Measurements from ENCODE around the gene DIS3L2. TPM values are rescaled to one million over a fixed set of nuclear protein-coding genes. Genes with fewer than 3 reads are reported as not detected.

Gene DIS3L2
- total RNA-seq, 1 experiment from 2014 or later, result 39.1 TPM

DNA sequence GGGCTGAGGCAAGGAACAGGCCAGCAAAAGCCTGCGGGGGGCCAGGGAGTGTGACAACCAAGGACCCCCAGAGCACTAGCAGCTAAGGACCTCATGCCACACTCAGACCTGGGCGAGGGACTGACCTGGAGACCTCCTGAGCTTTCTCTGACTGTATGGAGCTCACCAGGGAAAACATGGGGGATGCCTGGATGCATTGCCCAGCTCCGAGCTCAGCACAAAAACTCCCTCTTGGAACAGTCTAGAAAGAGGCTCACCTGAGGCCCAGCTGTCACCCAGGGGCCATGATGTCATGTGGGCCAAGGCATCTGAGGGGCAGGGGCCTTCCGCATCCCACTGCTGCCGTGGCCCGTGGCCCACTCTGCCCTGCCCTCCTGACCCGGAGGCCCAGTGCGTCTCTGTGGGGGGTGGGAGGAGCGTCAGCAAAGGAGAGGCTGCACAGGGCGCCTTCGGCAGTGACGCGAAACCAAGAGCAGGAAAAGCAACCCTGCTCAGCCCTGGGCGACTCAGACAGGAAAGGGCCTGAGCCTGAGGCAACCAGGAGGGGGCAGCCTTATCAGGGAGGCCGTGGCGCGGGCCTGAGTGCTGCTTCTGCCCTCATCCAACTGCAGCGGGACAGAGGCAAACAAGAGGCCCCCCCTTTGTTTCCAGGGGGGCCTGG, 359.8 kb downstream of the DIS3L2 start:
- no peaks in the 10 kb centered on the region for H3K9me3 ChIP-seq (ENCODE audit: insufficient read depth, low read depth)
- ChIA-PET CTCF (no interaction called here), POLR2A (ENCODE audit: unreplicated experiment) (interaction anchor here (0.6 kb wide), 1 partner anchor 574 kb away, joined by 5 read pairs; no protein-coding TSS in a partner anchor)
- no peak overlapping the region for H3K4me3 ChIP-seq
- no peak for DNase-seq
- H3K36me3 ChIP-seq (ENCODE audit: low read depth), result no peaks in the 10 kb centered on the region
- 0 out of 2 replicates have a peak, but pooled peaks cover 4% of the 10 kb centered on the region for H4K20me1 ChIP-seq (ENCODE audit: insufficient read depth)
- no TSS peak for BruUV-seq (replicated peaks)
- no peaks in the 10 kb centered on the region for H3K4me1 ChIP-seq (replicated peaks; ENCODE audit: insufficient read depth)
- intact Hi-C loops (cut with micrococcal nuclease; ENCODE audit: unreplicated experiment), result loop anchor here (10.0 kb wide), 1 partner anchor 204 kb away; the partner anchor contains the start of genes CHRND and PRSS56
- no peak overlapping the region for H3K27ac ChIP-seq
- no peaks in the 10 kb centered on the region for H3K9me2 ChIP-seq (ENCODE audit: insufficient read depth)
- TF ChIP-seq, protein P1, sequence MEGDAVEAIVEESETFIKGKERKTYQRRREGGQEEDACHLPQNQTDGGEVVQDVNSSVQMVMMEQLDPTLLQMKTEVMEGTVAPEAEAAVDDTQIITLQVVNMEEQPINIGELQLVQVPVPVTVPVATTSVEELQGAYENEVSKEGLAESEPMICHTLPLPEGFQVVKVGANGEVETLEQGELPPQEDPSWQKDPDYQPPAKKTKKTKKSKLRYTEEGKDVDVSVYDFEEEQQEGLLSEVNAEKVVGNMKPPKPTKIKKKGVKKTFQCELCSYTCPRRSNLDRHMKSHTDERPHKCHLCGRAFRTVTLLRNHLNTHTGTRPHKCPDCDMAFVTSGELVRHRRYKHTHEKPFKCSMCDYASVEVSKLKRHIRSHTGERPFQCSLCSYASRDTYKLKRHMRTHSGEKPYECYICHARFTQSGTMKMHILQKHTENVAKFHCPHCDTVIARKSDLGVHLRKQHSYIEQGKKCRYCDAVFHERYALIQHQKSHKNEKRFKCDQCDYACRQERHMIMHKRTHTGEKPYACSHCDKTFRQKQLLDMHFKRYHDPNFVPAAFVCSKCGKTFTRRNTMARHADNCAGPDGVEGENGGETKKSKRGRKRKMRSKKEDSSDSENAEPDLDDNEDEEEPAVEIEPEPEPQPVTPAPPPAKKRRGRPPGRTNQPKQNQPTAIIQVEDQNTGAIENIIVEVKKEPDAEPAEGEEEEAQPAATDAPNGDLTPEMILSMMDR (conservative IDR thresholded peaks at IDR 0.05), result no peak
- no peak for TF ChIP-seq EZH2 (IDR thresholded peaks at IDR 0.05; ENCODE audit: low read depth)
- H3K79me2 ChIP-seq (ENCODE audit: low read depth), result no peaks in the 10 kb centered on the region
- peaks cover 4% of the 10 kb centered on the region; the same call in 1 of the 2 replicates for H3F3A ChIP-seq (ENCODE audit: insufficient read depth, low read depth)
- H2AFZ ChIP-seq, result no peak overlapping the region
- H3K4me2 ChIP-seq, result no peak overlapping the region
- H3K27me3 ChIP-seq (ENCODE audit: insufficient read depth, low read depth), result no peaks in the 10 kb centered on the region

DNA sequence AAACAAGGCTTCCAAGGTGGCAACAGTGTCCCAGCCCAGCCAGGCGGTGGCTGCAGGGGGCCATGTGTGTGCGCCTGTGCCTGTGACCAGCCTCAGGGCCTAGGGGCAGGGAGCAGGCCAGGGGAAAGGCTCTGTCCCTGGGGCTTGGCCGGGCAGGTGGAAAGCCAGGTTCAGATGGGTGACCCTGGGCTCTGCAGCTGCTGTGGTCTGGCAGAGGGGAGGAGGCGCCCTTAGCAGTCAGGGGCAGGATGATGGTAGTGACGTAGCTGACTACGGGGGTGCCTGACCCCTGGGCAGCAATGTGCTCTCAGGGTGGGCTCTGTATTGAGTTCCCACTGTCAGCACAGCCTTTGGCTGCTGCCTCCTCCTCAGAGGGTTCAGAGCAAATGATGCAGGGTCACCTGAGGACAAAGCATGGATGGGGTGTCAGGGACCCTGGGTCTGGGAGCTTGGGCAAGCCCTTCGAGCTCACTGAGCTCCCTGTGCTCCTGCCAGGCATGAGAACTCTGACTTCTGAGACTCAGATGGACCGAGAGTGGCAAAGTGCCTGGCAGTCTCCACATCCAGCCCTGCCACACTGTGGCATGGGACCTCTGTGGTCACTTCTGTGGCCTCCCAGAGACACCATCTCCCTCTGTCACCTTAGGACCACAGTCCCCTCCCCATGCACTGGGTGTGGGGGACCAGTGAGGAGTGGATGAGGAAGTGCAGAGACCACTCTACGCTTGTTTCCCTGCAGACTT, 360.5 kb downstream of the DIS3L2 start:
- Histone ChIP-seq H4K20me1 (ENCODE audit: insufficient read depth) (0 out of 2 replicates have a peak, but pooled peaks cover 8% of the 10 kb centered on the region), H3K27ac (no peak overlapping the region), H3K4me2 (no peak overlapping the region), H3K4me3 (no peak overlapping the region), H3K9me2 (ENCODE audit: insufficient read depth) (no peaks in the 10 kb centered on the region), H3K27me3 (ENCODE audit: insufficient read depth, low read depth) (no peaks in the 10 kb centered on the region), H3K79me2 (ENCODE audit: low read depth) (no peaks in the 10 kb centered on the region), H2AFZ (no peak overlapping the region), H3F3A (ENCODE audit: insufficient read depth, low read depth) (peaks cover 4% of the 10 kb centered on the region; the same call in 1 of the 2 replicates), H3K36me3 (ENCODE audit: low read depth) (no peaks in the 10 kb centered on the region), H3K4me1 (replicated peaks; ENCODE audit: insufficient read depth) (no peaks in the 10 kb centered on the region), H3K9me3 (ENCODE audit: insufficient read depth, low read depth) (no peaks in the 10 kb centered on the region)
- intact Hi-C loops (cut with micrococcal nuclease; ENCODE audit: unreplicated experiment), result loop anchor here (10.0 kb wide), 1 partner anchor 203 kb away; the partner anchor contains the start of genes CHRND and PRSS56
- BruUV-seq (replicated peaks), result no TSS peak
- DNase-seq, result no peak
- POLR2A ChIA-PET (ENCODE audit: unreplicated experiment), result interaction anchor here (0.6 kb wide), 1 partner anchor 575 kb away, joined by 5 read pairs; no protein-coding TSS in a partner anchor
- CTCF ChIA-PET, result no interaction called here
- TF ChIP-seq, protein P1 (conservative IDR thresholded peaks at IDR 0.05), result no peak
- TF ChIP-seq EZH2 (IDR thresholded peaks at IDR 0.05; ENCODE audit: low read depth), result no peak

DNA sequence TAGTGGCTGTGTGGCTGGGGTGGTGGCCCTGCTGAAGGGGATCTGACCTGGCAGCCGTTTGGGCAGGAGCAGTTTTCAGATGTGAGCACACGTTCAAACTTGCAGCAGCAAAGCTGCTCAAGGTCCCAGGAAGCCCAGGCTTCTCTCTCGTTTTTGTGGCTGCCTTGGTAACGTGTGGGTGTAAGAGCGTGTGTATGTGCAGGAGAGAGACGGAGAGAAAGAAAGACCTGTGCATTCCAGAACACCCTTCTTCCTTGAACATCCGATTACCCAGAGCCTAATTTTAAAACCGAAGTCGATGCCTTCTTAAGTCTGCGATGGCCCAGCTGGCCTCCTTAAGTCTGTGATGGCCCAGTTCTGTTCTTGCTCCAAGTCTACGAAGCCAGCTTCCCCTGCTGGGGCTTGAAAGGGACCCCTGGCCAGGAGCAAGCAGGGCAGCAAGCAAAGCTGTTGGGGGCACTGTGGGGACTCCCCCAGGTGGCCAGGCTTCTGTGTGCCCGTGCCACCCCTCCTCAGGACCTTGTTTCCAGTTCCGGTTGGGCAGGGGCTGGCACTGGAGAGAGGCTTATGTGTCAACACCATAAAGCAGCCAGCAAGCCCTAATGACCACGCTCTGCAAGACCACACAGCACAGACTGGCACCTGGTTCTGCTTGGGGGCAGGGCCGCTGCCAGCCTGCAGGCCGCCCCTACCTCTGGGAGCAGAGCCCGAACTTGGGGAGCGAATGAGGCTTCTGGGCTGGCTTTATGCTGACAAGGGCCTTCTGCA, 361.2 kb downstream of the DIS3L2 start:
- no peak for DNase-seq
- CTCF ChIA-PET, result no interaction called here
- POLR2A ChIA-PET (ENCODE audit: unreplicated experiment), result no interaction called here

More for the DNA sequence above, 361.2 kb downstream of the DIS3L2 start:
- H3K27me3 ChIP-seq (ENCODE audit: insufficient read depth, low read depth), result no peaks in the 10 kb centered on the region
- no peak overlapping the region for H3K4me3 ChIP-seq
- no peak overlapping the region for H3K4me2 ChIP-seq
- intact Hi-C loops (cut with micrococcal nuclease; ENCODE audit: unreplicated experiment), result loop anchor here (10.0 kb wide), 1 partner anchor 202 kb away; the partner anchor contains the start of genes CHRND and PRSS56
- TF ChIP-seq EZH2 (IDR thresholded peaks at IDR 0.05; ENCODE audit: low read depth), result no peak
- TF ChIP-seq, protein P1 (conservative IDR thresholded peaks at IDR 0.05), result no peak
- H3K36me3 ChIP-seq (ENCODE audit: low read depth), result no peaks in the 10 kb centered on the region
- no peak overlapping the region for H3K27ac ChIP-seq
- no peaks in the 10 kb centered on the region for H3K9me3 ChIP-seq (ENCODE audit: insufficient read depth, low read depth)
- no peaks in the 10 kb centered on the region for H3K4me1 ChIP-seq (replicated peaks; ENCODE audit: insufficient read depth)
- peaks cover 14% of the 10 kb centered on the region; the same call in 1 of the 2 replicates for H4K20me1 ChIP-seq (ENCODE audit: insufficient read depth)
- no peak overlapping the region for H2AFZ ChIP-seq
- peaks cover 4% of the 10 kb centered on the region; the same call in 1 of the 2 replicates for H3F3A ChIP-seq (ENCODE audit: insufficient read depth, low read depth)
- BruUV-seq (replicated peaks), result no TSS peak
- H3K79me2 ChIP-seq (ENCODE audit: low read depth), result no peaks in the 10 kb centered on the region
- no peaks in the 10 kb centered on the region for H3K9me2 ChIP-seq (ENCODE audit: insufficient read depth)
